SU-DHL-6 (cell line): ENCODE measurements around the gene TBC1D5.

ENCODE experiments used
- H2AFZ ChIP-seq: fragments of 200-600 bp; sonication (generic); 2 replicates; pipeline ENCODE4 v1.6.1; 2014; ENCODE audit warnings: low read depth, mild to moderate bottlenecking, moderate library complexity, mixed read lengths, antibody characterized with exemption, low read length; ENCODE audit not compliant: severe bottlenecking
- H3F3A ChIP-seq: fragments of 200-600 bp; shearing (Covaris generic); 2 replicates; pipeline ENCODE4 v1.6.0; 2016; ENCODE audit warnings: antibody characterized with exemption, mild to moderate bottlenecking; ENCODE audit not compliant: insufficient read depth
- H3K27ac ChIP-seq: fragments of 200-600 bp; sonication (generic); 2 replicates; pipeline ENCODE4 v1.5.1; 2016; ENCODE audit warnings: low read depth, mild to moderate bottlenecking, low read length, moderate library complexity, mixed read lengths
- H3K27me3 ChIP-seq: fragments of 200-600 bp; sonication (generic), shearing (Covaris generic); 2 replicates; pipeline ENCODE4 v1.6.0; 2014; ENCODE audit warnings: mild to moderate bottlenecking, low read length
- H3K36me3 ChIP-seq: fragments of 200-600 bp; sonication (generic); 2 replicates; pipeline ENCODE4 v1.6.1; 2014; ENCODE audit warnings: mild to moderate bottlenecking, low read length, mixed read lengths
- H3K4me2 ChIP-seq: fragments of 300-600, 200-600 bp; shearing (Covaris generic), sonication (generic); 2 replicates; pipeline ENCODE4 v1.6.0; 2014; ENCODE audit warnings: low read length, low read depth, mild to moderate bottlenecking; ENCODE audit not compliant: poor library complexity, severe bottlenecking
- H3K4me3 ChIP-seq: fragments of 200-600 bp; sonication (generic); 2 replicates; pipeline ENCODE4 v1.5.1; 2014; ENCODE audit warnings: antibody characterized with exemption, low read length, mild to moderate bottlenecking, mixed read lengths; ENCODE audit not compliant: insufficient read depth, poor library complexity, severe bottlenecking
- H3K79me2 ChIP-seq: fragments of 200-600 bp; sonication (generic); 2 replicates; pipeline ENCODE4 v1.6.1; 2014; ENCODE audit warnings: mild to moderate bottlenecking, low read length, moderate library complexity; ENCODE audit not compliant: insufficient read depth
- H3K9ac ChIP-seq: fragments of 200-600 bp; sonication (generic); 2 replicates; pipeline ENCODE4 v1.7.0; 2014; ENCODE audit warnings: mild to moderate bottlenecking, low read length
- H3K9me2 ChIP-seq: fragments of 200-600 bp; sonication (generic); replicated peaks from 2 replicates; pipeline ENCODE4 v1.6.1; 2014; ENCODE audit warnings: low read length; ENCODE audit not compliant: insufficient read depth
- H3K9me3 ChIP-seq: fragments of 200-600 bp; sonication (generic); 2 replicates; pipeline ENCODE4 v1.6.1; 2014; ENCODE audit warnings: low read length, mixed read lengths; ENCODE audit not compliant: insufficient read depth
- H4K20me1 ChIP-seq: fragments of 200-600 bp; sonication (generic); 2 replicates; pipeline ENCODE4 v1.6.1; 2014; ENCODE audit warnings: low read depth, mild to moderate bottlenecking, antibody characterized with exemption, low read length, moderate library complexity, mixed read lengths
- CTCF ChIP-seq: fragments of 200-600 bp; sonication (generic); IDR thresholded peaks from one replicate; pipeline ENCODE4 v1.5.1; 2017; ENCODE audit warnings: antibody characterized with exemption, mild to moderate bottlenecking, low read length, moderate library complexity; ENCODE audit not compliant: insufficient read depth, poor library complexity, severe bottlenecking
- EZH2phosphoT487 ChIP-seq: fragments of 200-600 bp; sonication (generic), shearing (Covaris generic); conservative IDR thresholded peaks from 2 replicates; pipeline ENCODE4 v1.6.1; 2018; ENCODE audit warnings: mild to moderate bottlenecking, antibody characterized with exemption, low read length, moderate library complexity, mixed read lengths

Gene TBC1D5

GRCh38 chr3:17680530-17680929, 61.9 kb downstream of the TBC1D5 start:
- H3K27me3 ChIP-seq, result no peaks in the 10 kb centered on the region
- 0 out of 2 replicates have a peak, but pooled peaks cover 3% of the 10 kb centered on the region for H4K20me1 ChIP-seq
- no peaks in the 10 kb centered on the region for H3K36me3 ChIP-seq
- H3F3A ChIP-seq, result no peaks in the 10 kb centered on the region
- H3K4me3 ChIP-seq, result no peak overlapping the region
- H3K27ac ChIP-seq, result no peak overlapping the region
- TF ChIP-seq EZH2phosphoT487, result no peak
- no peak for TF ChIP-seq CTCF
- H3K9me2 ChIP-seq, result no peaks in the 10 kb centered on the region
- H3K4me2 ChIP-seq, result no peak overlapping the region
- H3K79me2 ChIP-seq, result peaks cover 20% of the 10 kb centered on the region; the same call in 1 of the 2 replicates
- no peak overlapping the region for H2AFZ ChIP-seq
- H3K9me3 ChIP-seq, result no peaks in the 10 kb centered on the region
- no peak overlapping the region for H3K9ac ChIP-seq

- Histone ChIP-seq H3F3A (no peaks in the 10 kb centered on the region), H2AFZ (no peak overlapping the region), H3K79me2 (peaks cover 31% of the 10 kb centered on the region; the same call in 1 of the 2 replicates), H3K36me3 (no peaks in the 10 kb centered on the region), H3K4me2 (no peak overlapping the region), H3K27ac (no peak overlapping the region), H4K20me1 (0 out of 2 replicates have a peak, but pooled peaks cover 5% of the 10 kb centered on the region), H3K9me2 (no peaks in the 10 kb centered on the region), H3K9me3 (no peaks in the 10 kb centered on the region), H3K27me3 (no peaks in the 10 kb centered on the region), H3K9ac (no peak overlapping the region), H3K4me3 (no peak overlapping the region)
- TF ChIP-seq EZH2phosphoT487, result no peak
- TF ChIP-seq CTCF, result no peak
Observed at GRCh38 chr3:17678116-17678741, 64.2 kb downstream of the TBC1D5 start.

GRCh38 chr3:17674082-17674686, 68.2 kb downstream of the TBC1D5 start:
- Histone ChIP-seq H3K4me3 (no peak overlapping the region), H3K36me3 (no peaks in the 10 kb centered on the region), H3K27me3 (no peaks in the 10 kb centered on the region), H3K9me3 (no peaks in the 10 kb centered on the region), H3K79me2 (peaks cover 22% of the 10 kb centered on the region; the same call in 1 of the 2 replicates), H3K9ac (no peak overlapping the region), H3K4me2 (no peak overlapping the region), H3K27ac (no peak overlapping the region), H2AFZ (no peak overlapping the region), H4K20me1 (0 out of 2 replicates have a peak, but pooled peaks cover 5% of the 10 kb centered on the region), H3F3A (no peaks in the 10 kb centered on the region; the same call in 1 of the 2 replicates), H3K9me2 (no peaks in the 10 kb centered on the region)
- TF ChIP-seq CTCF, result no peak
- TF ChIP-seq EZH2phosphoT487, result no peak
